ENCODE results near the gene ANKRD40. TPM values are rescaled to one million over a fixed set of nuclear protein-coding genes. Genes with fewer than 3 reads are reported as not detected.

ANKRD40 gene
- total and polyA plus RNA-seq, 9 of the 15 experiments (the other 6 are each of a cell fraction or from before 2014, with no cell fraction given), result 9.0 to 28.9 (median 27.7) TPM

DNA sequence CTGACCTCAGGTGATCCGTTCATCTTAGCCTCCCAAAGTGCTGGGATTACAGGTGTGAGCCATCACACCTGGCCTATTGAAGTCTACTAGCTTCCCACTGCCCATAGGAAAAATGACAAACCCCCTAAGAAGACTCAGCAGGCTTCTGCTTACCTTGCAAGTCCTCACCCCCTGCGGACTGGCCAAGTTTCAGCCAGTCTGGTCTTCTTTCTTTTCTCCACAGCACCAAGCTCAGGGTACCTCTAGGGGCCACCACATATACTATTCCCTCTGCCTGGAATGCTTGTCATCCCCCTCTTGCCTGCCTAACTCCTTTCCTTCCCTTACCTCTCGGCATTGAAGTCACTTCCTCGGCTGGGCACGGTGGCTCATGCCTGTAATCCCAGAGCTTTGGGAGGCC is 41.9 kb downstream of the ANKRD40 start (continued):
- TF ChIP-seq COPS2 (conservative IDR thresholded peaks at IDR 0.05), result no peak

DNA sequence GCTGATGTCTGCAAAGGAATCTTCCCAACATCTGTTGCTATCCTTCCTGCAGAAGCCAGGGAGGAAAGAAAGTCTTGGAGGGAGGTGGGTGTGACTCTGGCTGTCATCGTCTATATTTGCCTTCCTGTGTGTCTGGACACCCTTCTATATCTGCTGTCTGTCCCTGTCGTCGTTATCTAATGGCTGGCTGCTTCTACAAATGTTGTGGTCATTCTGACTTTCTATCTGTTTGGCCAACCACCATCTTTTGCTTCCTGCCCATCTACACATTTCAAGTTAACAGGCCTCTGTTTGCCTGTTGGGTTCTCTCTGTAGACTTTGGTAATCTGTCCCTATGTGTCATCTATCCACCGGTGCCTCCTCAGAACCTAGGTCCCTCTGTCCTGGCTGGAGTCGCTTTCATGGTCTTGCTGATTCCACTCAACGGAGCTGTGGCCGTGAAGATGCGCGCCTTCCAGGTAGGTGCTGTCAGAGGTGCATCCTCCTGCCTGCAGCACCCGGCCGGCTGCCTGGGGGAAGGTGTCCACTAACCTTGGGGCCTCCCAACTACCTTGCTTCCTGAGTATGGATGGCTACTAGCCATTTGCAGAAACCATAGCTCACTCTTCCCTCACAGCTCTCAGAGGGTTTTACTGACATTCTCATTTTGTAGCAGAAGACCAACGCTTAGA is 42.8 kb downstream of the ANKRD40 start:
- 24% methylated on average over 12 of the region's 12 CpGs for WGBS (ENCODE audit: insufficient coverage, low coverage, missing lambda C conversion rate)
- Histone ChIP-seq H3K4me3 (no peak overlapping the region), H3K27me3 (ENCODE audit: control insufficient read depth in 2 of 2, insufficient read depth in 2 of 2, low read length in 2 of 2) (no peaks in the 10 kb centered on the region; a peak in 1 of 5 replicates), H2AFZ (ENCODE audit: low read depth, low read length) (peak overlapping the region; percentile 89), H3K4me1 (replicated peaks in 1 of 2; ENCODE audit: control insufficient read depth in 2 of 2, insufficient read depth in 2 of 2, low read length in 2 of 2) (peaks cover 51 to 52% of the 10 kb centered on the region in 2 experiments), H4K20me1 (replicated peaks; ENCODE audit: control insufficient read depth, insufficient read depth, low read length) (no peaks in the 10 kb centered on the region), H3K79me2 (ENCODE audit: control insufficient read depth, insufficient read depth, low read length) (no peaks in the 10 kb centered on the region), H3K36me3 (ENCODE audit: control insufficient read depth, insufficient read depth, low read length) (no peaks in the 10 kb centered on the region), H3K9ac (ENCODE audit: insufficient read depth in 1 of 2, low read depth in 2 of 2, low read length in 2 of 2) (0 out of 4 replicates have a peak overlapping the region, but pooled peaks of 1 of the 2 experiments have one; percentile 17), H3K9me3 (replicated peaks; ENCODE audit: control insufficient read depth, insufficient read depth, low read depth, low read length) (no peaks in the 10 kb centered on the region), H3K9me1 (ENCODE audit: control insufficient read depth, insufficient read depth, low read length) (peaks cover 8% of the 10 kb centered on the region), H3K4me2 (ENCODE audit: insufficient read depth, low read length) (peak overlapping the region; percentile 64), H3K27ac (ENCODE audit: extremely low read depth, low read depth, low read length) (peak overlapping the region; percentile 68; the same call in 2 of the 3 replicates)
- intact Hi-C loops (cut with micrococcal nuclease), result no loop called here
- POLR2A ChIA-PET, result interaction anchor here (0.6 to 1.0 kb wide), 4 partner anchors 15 to 240 kb away, joined by 3 read pairs; no protein-coding TSS in a partner anchor
- in situ Hi-C loops (cut with MboI), result no loop called here
- CTCF ChIA-PET (ENCODE audit: low intra/inter-chr PET ratio), result no interaction called here
- FAIRE-seq, result peak; percentile 90
- ATAC-seq, result peak; percentile 57
- peak in 3 of 4 experiments; percentile 33 to 74 (median 69) for DNase-seq (ENCODE audit: extremely low read depth in 1 of 4, low spot score in 3 of 4)
- no TSS peak for BruUV-seq (replicated peaks)
- TF ChIP-seq EHMT2 (IDR thresholded peaks at IDR 0.05), result peak; percentile 81; the same call in 1 of the 2 replicates
- TF ChIP-seq YBX1 (IDR thresholded peaks at IDR 0.05), result no peak
- no peak for TF ChIP-seq PRPF4 (IDR thresholded peaks at IDR 0.05; ENCODE audit: insufficient read depth, low read depth, low read length, poor library complexity, severe bottlenecking)
- 0 out of 4 replicates have a peak, but pooled peaks of 1 of the 2 experiments have one; percentile 34 for TF ChIP-seq HDAC1 (IDR thresholded peaks at IDR 0.05)
- TF ChIP-seq GATA2 (CRISPR knock-in tag; IDR thresholded peaks at IDR 0.05), result 0 out of 2 replicates have a peak, but pooled peaks have one; percentile 40
- no peak for TF ChIP-seq ELF1 (tag; IDR thresholded peaks at IDR 0.05)
- no peak for TF ChIP-seq ZNF263 (CRISPR knock-in tag; IDR thresholded peaks at IDR 0.05; ENCODE audit: borderline replicate concordance)
- 0 out of 2 replicates have a peak, but pooled peaks have one; percentile 18 for TF ChIP-seq DMBX1 (CRISPR knock-in tag; IDR thresholded peaks at IDR 0.05; ENCODE audit: borderline replicate concordance)
- no peak for TF ChIP-seq SLC30A9 (CRISPR knock-in tag; IDR thresholded peaks at IDR 0.05)
- no peak for TF ChIP-seq ARNT (IDR thresholded peaks at IDR 0.05)
- TF ChIP-seq SNIP1 (IDR thresholded peaks at IDR 0.05; ENCODE audit: low read depth), result no peak
- TF ChIP-seq SP2 (IDR thresholded peaks at IDR 0.05; ENCODE audit: extremely low read depth, low read depth, low read length, poor library complexity, severe bottlenecking), result no peak
